ENCODE measurements around the gene ACTMAP. TPM values are rescaled to one million over a fixed set of nuclear protein-coding genes. Genes with fewer than 3 reads are reported as not detected.
A peak's percentile ranks its signal among the peaks of the same experiment; 100 is the strongest.

Gene ACTMAP
- total and polyA plus RNA-seq, 9 of the 15 experiments (the other 6 are each of a cell fraction or from before 2014, with no cell fraction given): 1.7 to 16.6 (median 4.9) TPM

DNA sequence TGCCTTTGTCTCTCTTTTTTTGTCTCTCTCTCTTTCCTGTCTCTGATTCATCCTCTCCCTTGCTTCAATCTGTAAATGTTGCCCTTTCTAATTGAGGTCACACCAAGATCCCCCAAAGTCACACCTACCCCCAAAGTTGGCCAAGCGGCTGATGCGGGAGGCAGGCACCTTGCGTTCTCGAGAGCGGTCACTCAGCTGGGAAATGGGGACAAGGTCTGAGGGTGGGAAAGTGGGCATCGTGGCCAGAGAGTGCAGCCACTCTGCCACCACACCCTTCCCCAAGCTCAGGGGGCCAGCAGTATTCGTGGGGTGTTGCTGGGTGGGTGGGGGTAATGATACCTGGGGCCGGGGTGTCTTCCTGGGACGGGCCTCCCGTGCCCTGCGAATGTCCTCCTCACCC is 36.3 kb downstream of the ACTMAP start (continued):
- no peak for TF ChIP-seq TSHZ1 (CRISPR knock-in tag; IDR thresholded peaks at IDR 0.05)
- no peak for TF ChIP-seq SIX5 (IDR thresholded peaks at IDR 0.05; ENCODE audit: borderline replicate concordance in 1 of 2, insufficient read depth in 1 of 2, low read depth in 1 of 2, low read length in 2 of 2)

- Histone ChIP-seq H3K27ac (ENCODE audit: extremely low read depth, low read depth, low read length) (no peak overlapping the region), H3K9me3 (replicated peaks; ENCODE audit: control insufficient read depth, insufficient read depth, low read depth, low read length) (no peaks in the 10 kb centered on the region), H3K27me3 (ENCODE audit: control insufficient read depth in 2 of 2, insufficient read depth in 2 of 2, low read length in 2 of 2) (no peaks in the 10 kb centered on the region), H3K4me3 (no peak overlapping the region), H2AFZ (ENCODE audit: low read depth, low read length) (no peak overlapping the region), H3K4me1 (replicated peaks in 1 of 2; ENCODE audit: control insufficient read depth in 2 of 2, insufficient read depth in 2 of 2, low read length in 2 of 2) (peaks cover 6 to 15% of the 10 kb centered on the region in 2 experiments), H3K79me2 (ENCODE audit: control insufficient read depth, insufficient read depth, low read length) (peaks cover 4% of the 10 kb centered on the region; the same call in 2 of the 3 replicates), H3K9me1 (ENCODE audit: control insufficient read depth, insufficient read depth, low read length) (no peaks in the 10 kb centered on the region), H3K4me2 (ENCODE audit: insufficient read depth, low read length) (no peak overlapping the region), H4K20me1 (replicated peaks; ENCODE audit: control insufficient read depth, insufficient read depth, low read length) (no peaks in the 10 kb centered on the region), H3K9ac (ENCODE audit: insufficient read depth in 1 of 2, low read depth in 2 of 2, low read length in 2 of 2) (no peak overlapping the region), H3K36me3 (ENCODE audit: control insufficient read depth, insufficient read depth, low read length) (peaks cover 39% of the 10 kb centered on the region; the same call in 2 of the 3 replicates)
- no peak for ATAC-seq
- ChIA-PET POLR2A (no interaction called here), CTCF (ENCODE audit: low intra/inter-chr PET ratio) (no interaction called here)
- no peak for FAIRE-seq
- intact Hi-C loops (cut with micrococcal nuclease): no loop called here
- DNase-seq (ENCODE audit: extremely low read depth in 1 of 4, low spot score in 3 of 4): no peak
- BruUV-seq (replicated peaks): no TSS peak
- 74% methylated on average over 4 of the region's 5 CpGs for WGBS (ENCODE audit: insufficient coverage, low coverage, missing lambda C conversion rate)
- in situ Hi-C loops (cut with MboI): no loop called here
- no peak for TF ChIP-seq ZBED1 (IDR thresholded peaks at IDR 0.05)
- TF ChIP-seq USF2 (CRISPR knock-in tag; IDR thresholded peaks at IDR 0.05): no peak
- no peak for TF ChIP-seq ZNF586 (CRISPR knock-in tag; conservative IDR thresholded peaks at IDR 0.05)
- no peak for TF ChIP-seq FOXA3 (CRISPR knock-in tag; conservative IDR thresholded peaks at IDR 0.05 in 1 of 2, IDR thresholded peaks at IDR 0.05 in 1 of 2)
- TF ChIP-seq CAMTA2 (CRISPR knock-in tag; conservative IDR thresholded peaks at IDR 0.05): no peak
- TF ChIP-seq ZNF668 (CRISPR knock-in tag; IDR thresholded peaks at IDR 0.05): no peak
- TF ChIP-seq ZBTB12 (CRISPR knock-in tag; IDR thresholded peaks at IDR 0.05): no peak
- no peak for TF ChIP-seq ILF3 (IDR thresholded peaks at IDR 0.05; ENCODE audit: borderline replicate concordance)
- peak; percentile 71 for TF ChIP-seq BCOR (IDR thresholded peaks at IDR 0.05)
- no peak for TF ChIP-seq SMAD4 (CRISPR knock-in tag; conservative IDR thresholded peaks at IDR 0.05)
- no peak for TF ChIP-seq MCM3 (IDR thresholded peaks at IDR 0.05)
- TF ChIP-seq ZFP36 (IDR thresholded peaks at IDR 0.05; ENCODE audit: low read depth, low read length, partially characterized antibody): peak; percentile 70
- TF ChIP-seq ZNF589 (CRISPR knock-in tag; IDR thresholded peaks at IDR 0.05; ENCODE audit: low read depth): no peak
- TF ChIP-seq SMARCA4 (IDR thresholded peaks at IDR 0.05): no peak
- no peak for TF ChIP-seq DPF2 (IDR thresholded peaks at IDR 0.05)
- 0 out of 4 replicates have a peak, but pooled peaks of 1 of the 2 experiments have one; percentile 20 for TF ChIP-seq KDM1A (IDR thresholded peaks at IDR 0.05)
- no peak for TF ChIP-seq MAFG (tag; conservative IDR thresholded peaks at IDR 0.05)
Observed at GRCh38 chr19:40709817-40710216, 40.5 kb downstream of the ACTMAP start.

All from K562 (cell line).